ENCODE measurements around the gene SPOCK1.

- TF ChIP-seq CTCF (conservative IDR thresholded peaks at IDR 0.05; ENCODE audit: low read depth, low read length): no peak
- TF ChIP-seq EZH2 (IDR thresholded peaks at IDR 0.05; ENCODE audit: borderline replicate concordance, low read depth, low read length, poor library complexity, severe bottlenecking): no peak
These were observed 236.3 kb downstream of the SPOCK1 start for GRCh38 chr5:137262818-137263217.

Data from A673 (cell line).